H1 (cell line): ENCODE measurements around the gene MYOZ2. TPM values are rescaled to one million over a fixed set of nuclear protein-coding genes. Genes with fewer than 3 reads are reported as not detected.

Source experiments
- E2F6 ChIP-seq: IDR thresholded peaks from 2 replicates; pipeline ENCODE4 v1.6.1; 2012; ENCODE audit warnings: inconsistent platforms
- HDAC6 ChIP-seq: IDR thresholded peaks from one replicate; pipeline ENCODE4 v1.7.1; 2012; ENCODE audit warnings: low read depth, mild to moderate bottlenecking, inconsistent platforms, low read length, moderate library complexity
- NANOG ChIP-seq: IDR thresholded peaks from 2 replicates; pipeline ENCODE4 v1.6.1; 2011; ENCODE audit warnings: low read length, low read depth, mild to moderate bottlenecking, inconsistent platforms; ENCODE audit not compliant: insufficient read depth, poor library complexity, severe bottlenecking
- POLR2A ChIP-seq, 2 experiments: IDR thresholded peaks; 1 replicate in 1 of 2; 2 replicates in 1 of 2; pipeline ENCODE4 v1.6.1; 2011; ENCODE audit warnings: low read depth in 2 of 2, low read length in 2 of 2, mild to moderate bottlenecking in 2 of 2; ENCODE audit errors: control extremely low read depth in 1 of 2
- RAD21 ChIP-seq, 2 experiments: IDR thresholded peaks in 1 of 2; conservative IDR thresholded peaks in 1 of 2; 2 replicates each; pipeline ENCODE4 v1.6.1; 2011; ENCODE audit warnings: low read depth in 2 of 2, low read length in 2 of 2, improper control_type of control experiment in 1 of 2, inconsistent platforms in 1 of 2, mild to moderate bottlenecking in 1 of 2, moderate library complexity in 1 of 2
- TAF7 ChIP-seq: optimal IDR thresholded peaks from 2 replicates; pipeline ENCODE3; 2011; ENCODE audit warnings: low read depth, mild to moderate bottlenecking, inconsistent platforms, low read length, moderate library complexity, borderline replicate concordance
- polyA plus RNA-seq, 7 experiments: library from polyadenylated mRNA; depleted of rRNA in 3 of 7; stranded (reverse) in 5 of 7; unstranded in 2 of 7; fragments of >200 nt in 5 of 7; fragments of 200-250 nt in 2 of 7; gene quantifications; 1 replicate in 5 of 7; 2 replicates in 1 of 7; 4 replicates in 1 of 7; pipeline versions ENCODE4 v1.2.1 to v1.2.3, GENCODE V29; 2011 to 2013; ENCODE audit warnings: missing spikeins in 2 of 7, mixed read lengths in 2 of 7
- total RNA-seq: library from RNA; stranded (reverse); fragmentation: NEBNext Ultra II Directional; extraction: Animal tissue kit (Norgen Biotek cat#: 25700); gene quantifications from 2 replicates; pipeline ENCODE4 v1.2.1, GENCODE V29; 2021
- TF ChIP-seq, protein P1 (sequence below): fragments of 300-600 bp; sonication (generic); IDR thresholded peaks from 2 replicates; pipeline ENCODE4 v1.7.1; 2012; ENCODE audit warnings: low read length, moderate library complexity, mild to moderate bottlenecking, inconsistent platforms; ENCODE audit not compliant: insufficient replicate concordance

The MYOZ2 gene
- total and polyA plus RNA-seq, 2 of the 8 experiments (the other 6 are each of a cell fraction or from before 2014, with no cell fraction given): not detected

DNA sequence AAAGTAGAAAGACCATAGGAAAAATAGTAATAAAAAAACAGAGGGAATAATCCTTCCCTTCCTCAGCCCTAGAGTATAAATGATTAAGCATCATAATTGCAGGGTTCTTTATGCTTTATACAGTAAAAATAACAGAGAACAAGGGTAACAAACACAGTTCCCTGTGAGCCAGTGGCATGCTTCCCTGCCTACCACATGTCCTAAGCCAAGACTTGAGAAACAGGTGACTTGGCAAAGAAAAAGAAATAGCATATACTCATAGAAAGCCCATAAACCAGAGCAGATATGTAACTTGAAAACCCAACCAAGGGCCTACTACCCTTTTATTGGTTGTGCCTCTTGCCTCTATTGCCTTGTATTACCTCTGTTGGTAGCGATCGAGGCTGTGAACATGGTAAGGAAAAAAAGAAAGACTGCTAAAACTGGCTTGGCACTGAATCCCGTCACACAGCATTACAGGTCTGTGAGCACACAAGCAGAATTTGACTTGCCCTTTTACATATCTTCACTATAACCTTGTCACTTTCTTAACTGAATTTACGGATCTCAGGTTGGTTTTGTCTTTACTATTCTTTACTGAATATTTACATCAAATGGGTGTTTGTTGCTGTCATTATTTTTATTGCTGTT, 30.9 kb upstream of the MYOZ2 start (continued):
- TF ChIP-seq, protein P1, sequence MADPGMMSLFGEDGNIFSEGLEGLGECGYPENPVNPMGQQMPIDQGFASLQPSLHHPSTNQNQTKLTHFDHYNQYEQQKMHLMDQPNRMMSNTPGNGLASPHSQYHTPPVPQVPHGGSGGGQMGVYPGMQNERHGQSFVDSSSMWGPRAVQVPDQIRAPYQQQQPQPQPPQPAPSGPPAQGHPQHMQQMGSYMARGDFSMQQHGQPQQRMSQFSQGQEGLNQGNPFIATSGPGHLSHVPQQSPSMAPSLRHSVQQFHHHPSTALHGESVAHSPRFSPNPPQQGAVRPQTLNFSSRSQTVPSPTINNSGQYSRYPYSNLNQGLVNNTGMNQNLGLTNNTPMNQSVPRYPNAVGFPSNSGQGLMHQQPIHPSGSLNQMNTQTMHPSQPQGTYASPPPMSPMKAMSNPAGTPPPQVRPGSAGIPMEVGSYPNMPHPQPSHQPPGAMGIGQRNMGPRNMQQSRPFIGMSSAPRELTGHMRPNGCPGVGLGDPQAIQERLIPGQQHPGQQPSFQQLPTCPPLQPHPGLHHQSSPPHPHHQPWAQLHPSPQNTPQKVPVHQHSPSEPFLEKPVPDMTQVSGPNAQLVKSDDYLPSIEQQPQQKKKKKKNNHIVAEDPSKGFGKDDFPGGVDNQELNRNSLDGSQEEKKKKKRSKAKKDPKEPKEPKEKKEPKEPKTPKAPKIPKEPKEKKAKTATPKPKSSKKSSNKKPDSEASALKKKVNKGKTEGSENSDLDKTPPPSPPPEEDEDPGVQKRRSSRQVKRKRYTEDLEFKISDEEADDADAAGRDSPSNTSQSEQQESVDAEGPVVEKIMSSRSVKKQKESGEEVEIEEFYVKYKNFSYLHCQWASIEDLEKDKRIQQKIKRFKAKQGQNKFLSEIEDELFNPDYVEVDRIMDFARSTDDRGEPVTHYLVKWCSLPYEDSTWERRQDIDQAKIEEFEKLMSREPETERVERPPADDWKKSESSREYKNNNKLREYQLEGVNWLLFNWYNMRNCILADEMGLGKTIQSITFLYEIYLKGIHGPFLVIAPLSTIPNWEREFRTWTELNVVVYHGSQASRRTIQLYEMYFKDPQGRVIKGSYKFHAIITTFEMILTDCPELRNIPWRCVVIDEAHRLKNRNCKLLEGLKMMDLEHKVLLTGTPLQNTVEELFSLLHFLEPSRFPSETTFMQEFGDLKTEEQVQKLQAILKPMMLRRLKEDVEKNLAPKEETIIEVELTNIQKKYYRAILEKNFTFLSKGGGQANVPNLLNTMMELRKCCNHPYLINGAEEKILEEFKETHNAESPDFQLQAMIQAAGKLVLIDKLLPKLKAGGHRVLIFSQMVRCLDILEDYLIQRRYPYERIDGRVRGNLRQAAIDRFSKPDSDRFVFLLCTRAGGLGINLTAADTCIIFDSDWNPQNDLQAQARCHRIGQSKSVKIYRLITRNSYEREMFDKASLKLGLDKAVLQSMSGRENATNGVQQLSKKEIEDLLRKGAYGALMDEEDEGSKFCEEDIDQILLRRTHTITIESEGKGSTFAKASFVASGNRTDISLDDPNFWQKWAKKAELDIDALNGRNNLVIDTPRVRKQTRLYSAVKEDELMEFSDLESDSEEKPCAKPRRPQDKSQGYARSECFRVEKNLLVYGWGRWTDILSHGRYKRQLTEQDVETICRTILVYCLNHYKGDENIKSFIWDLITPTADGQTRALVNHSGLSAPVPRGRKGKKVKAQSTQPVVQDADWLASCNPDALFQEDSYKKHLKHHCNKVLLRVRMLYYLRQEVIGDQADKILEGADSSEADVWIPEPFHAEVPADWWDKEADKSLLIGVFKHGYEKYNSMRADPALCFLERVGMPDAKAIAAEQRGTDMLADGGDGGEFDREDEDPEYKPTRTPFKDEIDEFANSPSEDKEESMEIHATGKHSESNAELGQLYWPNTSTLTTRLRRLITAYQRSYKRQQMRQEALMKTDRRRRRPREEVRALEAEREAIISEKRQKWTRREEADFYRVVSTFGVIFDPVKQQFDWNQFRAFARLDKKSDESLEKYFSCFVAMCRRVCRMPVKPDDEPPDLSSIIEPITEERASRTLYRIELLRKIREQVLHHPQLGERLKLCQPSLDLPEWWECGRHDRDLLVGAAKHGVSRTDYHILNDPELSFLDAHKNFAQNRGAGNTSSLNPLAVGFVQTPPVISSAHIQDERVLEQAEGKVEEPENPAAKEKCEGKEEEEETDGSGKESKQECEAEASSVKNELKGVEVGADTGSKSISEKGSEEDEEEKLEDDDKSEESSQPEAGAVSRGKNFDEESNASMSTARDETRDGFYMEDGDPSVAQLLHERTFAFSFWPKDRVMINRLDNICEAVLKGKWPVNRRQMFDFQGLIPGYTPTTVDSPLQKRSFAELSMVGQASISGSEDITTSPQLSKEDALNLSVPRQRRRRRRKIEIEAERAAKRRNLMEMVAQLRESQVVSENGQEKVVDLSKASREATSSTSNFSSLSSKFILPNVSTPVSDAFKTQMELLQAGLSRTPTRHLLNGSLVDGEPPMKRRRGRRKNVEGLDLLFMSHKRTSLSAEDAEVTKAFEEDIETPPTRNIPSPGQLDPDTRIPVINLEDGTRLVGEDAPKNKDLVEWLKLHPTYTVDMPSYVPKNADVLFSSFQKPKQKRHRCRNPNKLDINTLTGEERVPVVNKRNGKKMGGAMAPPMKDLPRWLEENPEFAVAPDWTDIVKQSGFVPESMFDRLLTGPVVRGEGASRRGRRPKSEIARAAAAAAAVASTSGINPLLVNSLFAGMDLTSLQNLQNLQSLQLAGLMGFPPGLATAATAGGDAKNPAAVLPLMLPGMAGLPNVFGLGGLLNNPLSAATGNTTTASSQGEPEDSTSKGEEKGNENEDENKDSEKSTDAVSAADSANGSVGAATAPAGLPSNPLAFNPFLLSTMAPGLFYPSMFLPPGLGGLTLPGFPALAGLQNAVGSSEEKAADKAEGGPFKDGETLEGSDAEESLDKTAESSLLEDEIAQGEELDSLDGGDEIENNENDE: no peak
- no peak for TF ChIP-seq RAD21 (IDR thresholded peaks at IDR 0.05 in 1 of 2, conservative IDR thresholded peaks at IDR 0.05 in 1 of 2; ENCODE audit: low read depth in 2 of 2, low read length in 2 of 2)
- TF ChIP-seq NANOG: no peak
- no peak for TF ChIP-seq HDAC6
- TF ChIP-seq TAF7: no peak
- TF ChIP-seq POLR2A (IDR thresholded peaks at IDR 0.05; ENCODE audit: control extremely low read depth in 1 of 2, low read depth in 2 of 2, low read length in 2 of 2): no peak
- TF ChIP-seq E2F6: no peak
